SK-N-SH (cell line): ENCODE data around the gene ZNF683. TPM values are rescaled to one million over a fixed set of nuclear protein-coding genes. Genes with fewer than 3 reads are reported as not detected.
A peak's percentile ranks its signal among the peaks of the same experiment; 100 is the strongest.
"Not testable (repeated sequence)": the region's sequence is repeated elsewhere in the genome, so short reads cannot be mapped to it uniquely, and the experiment has no call there.

ENCODE experiments used
- CTCF ChIA-PET: fragments of 300-600, 350-600 bp; formaldehyde crosslinking; extraction: SDS; loops from one replicate; lab custom pipeline; 2021; lab: Yijun Ruan, JAX
- POLR2A ChIA-PET: fragments of 350-600 bp; sonication (Branson Sonifier 250); formaldehyde crosslinking; extraction: SDS; loops from one replicate; lab custom pipeline; 2020; ENCODE audit warnings: antibody characterized with exemption, inconsistent platforms; lab: Yijun Ruan, JAX
- DNase-seq: peaks from one replicate; pipeline ENCODE4 v3.0.0; 2012
- H2AFZ ChIP-seq: fragments of 200-600 bp; sonication (generic); 2 replicates; pipeline ENCODE4 v1.8.1; 2016; ENCODE audit warnings: antibody characterized with exemption, mild to moderate bottlenecking, low read depth
- H3F3A ChIP-seq: fragments of 200-600 bp; sonication (generic); replicated peaks from 2 replicates; pipeline ENCODE3; 2016; ENCODE audit warnings: antibody characterized with exemption, mild to moderate bottlenecking; ENCODE audit not compliant: insufficient read depth
- H3K27ac ChIP-seq, 2 experiments: fragments of 200-500 bp in 1 of 2; fragments of 200-600 bp in 1 of 2; sonication (Bioruptor generic) in 1 of 2; sonication (generic), shearing (Covaris generic) in 1 of 2; 2 replicates each; pipeline versions ENCODE4 v1.5.1 to v1.6.1; 2014 to 2016; ENCODE audit warnings: low read depth in 2 of 2, inconsistent platforms in 1 of 2, low read length in 1 of 2, mild to moderate bottlenecking in 1 of 2, mixed read lengths in 1 of 2
- H3K27me3 ChIP-seq: fragments of 200-600 bp; sonication (generic), shearing (Covaris generic); 2 replicates; pipeline ENCODE4 v1.6.1; 2016; ENCODE audit warnings: mixed run types; ENCODE audit not compliant: insufficient read depth
- H3K36me3 ChIP-seq, 2 experiments: fragments of 200-500 bp in 1 of 2; fragments of 200-600 bp in 1 of 2; sonication (Bioruptor generic) in 1 of 2; sonication (generic) in 1 of 2; replicated peaks in 1 of 2; 2 replicates each; pipeline versions ENCODE3 to v1.5.1; 2014 to 2016; ENCODE audit warnings: low read length in 1 of 2, mild to moderate bottlenecking in 1 of 2; ENCODE audit not compliant: insufficient read depth in 2 of 2, control insufficient read depth in 1 of 2
- H3K4me1 ChIP-seq, 2 experiments: fragments of 200-500 bp in 1 of 2; fragments of 200-600 bp in 1 of 2; sonication (Bioruptor generic) in 1 of 2; sonication (generic), shearing (Covaris generic) in 1 of 2; 2 replicates each; pipeline versions ENCODE4 v1.5.1 to v1.6.1; 2014 to 2016; ENCODE audit warnings: low read depth in 1 of 2, low read length in 1 of 2, mixed run types in 1 of 2; ENCODE audit not compliant: insufficient read depth in 2 of 2, control insufficient read depth in 1 of 2
- H3K4me2 ChIP-seq: fragments of 200-600 bp; sonication (generic), shearing (Covaris generic); 2 replicates; pipeline ENCODE4 v1.6.1; 2017; ENCODE audit warnings: mixed run types
- H3K4me3 ChIP-seq, 2 experiments: fragments of 200-500 bp in 1 of 2; fragments of 200-600 bp in 1 of 2; sonication (Bioruptor generic) in 1 of 2; sonication (generic), shearing (Covaris generic) in 1 of 2; 2 replicates each; pipeline versions ENCODE4 v1.5.1 to v1.8.1; 2014 to 2016; ENCODE audit warnings: low read depth in 2 of 2, inconsistent platforms in 1 of 2, low read length in 1 of 2, mild to moderate bottlenecking in 1 of 2, mixed read lengths in 1 of 2, moderate library complexity in 1 of 2
- H3K79me2 ChIP-seq: fragments of 200-600 bp; sonication (generic); 2 replicates; pipeline ENCODE4 v1.8.1; 2017; ENCODE audit warnings: mild to moderate bottlenecking; ENCODE audit not compliant: insufficient read depth
- H3K9ac ChIP-seq: fragments of 200-600 bp; sonication (generic); 2 replicates; pipeline ENCODE4 v1.6.1; 2017; ENCODE audit warnings: mixed run types
- H3K9me2 ChIP-seq: fragments of 200-600 bp; sonication (generic); 2 replicates; pipeline ENCODE4 v1.6.1; 2017; ENCODE audit warnings: mixed run types
- H3K9me3 ChIP-seq: fragments of 200-600 bp; sonication (generic); 2 replicates; pipeline ENCODE4 v1.6.1; 2017; ENCODE audit warnings: mixed run types, mild to moderate bottlenecking, moderate library complexity
- H4K20me1 ChIP-seq: fragments of 200-600 bp; sonication (generic); 2 replicates; pipeline ENCODE4 v1.6.1; 2017; ENCODE audit warnings: mild to moderate bottlenecking, mixed run types; ENCODE audit not compliant: insufficient read depth
- CTCF ChIP-seq: fragments of 200-600 bp; sonication (generic); IDR thresholded peaks from 2 replicates; pipeline ENCODE4 v1.6.1; 2017; ENCODE audit warnings: antibody characterized with exemption, mild to moderate bottlenecking, moderate library complexity
- EP300 ChIP-seq, 2 experiments: IDR thresholded peaks; 2 replicates each; pipeline versions ENCODE4 v1.4.0 to v1.6.1; 2012; ENCODE audit warnings: borderline replicate concordance in 1 of 2, low read depth in 1 of 2, low read length in 1 of 2
- EZH2phosphoT487 ChIP-seq: fragments of 200-600 bp; sonication (generic); IDR thresholded peaks from 2 replicates; pipeline ENCODE4 v1.6.1; 2017; ENCODE audit warnings: low read depth, mixed run types, mild to moderate bottlenecking, antibody characterized with exemption, moderate library complexity, borderline replicate concordance
- FOXJ3 ChIP-seq: sonication (generic); formaldehyde crosslinking; IDR thresholded peaks from 2 replicates; pipeline ENCODE4 v1.5.1; 2020; ENCODE audit warnings: mild to moderate bottlenecking, missing genetic modification reagents
- GABPA ChIP-seq: IDR thresholded peaks from 2 replicates; pipeline ENCODE4 v1.4.0; 2012; ENCODE audit warnings: low read depth, mild to moderate bottlenecking
- JUND ChIP-seq: IDR thresholded peaks from 2 replicates; pipeline ENCODE4 v1.4.0; 2012
- MEF2A ChIP-seq: IDR thresholded peaks from 2 replicates; pipeline ENCODE4 v1.4.0; 2012; ENCODE audit warnings: low read depth, borderline replicate concordance
- NFIC ChIP-seq: IDR thresholded peaks from 2 replicates; pipeline ENCODE4 v1.4.0; 2012; ENCODE audit warnings: borderline replicate concordance
- RAD21 ChIP-seq: IDR thresholded peaks from 2 replicates; pipeline ENCODE4 v1.6.1; 2012; ENCODE audit warnings: mild to moderate bottlenecking, low read length
- RFX5 ChIP-seq: IDR thresholded peaks from 2 replicates; pipeline ENCODE4 v1.6.1; 2012; ENCODE audit warnings: mild to moderate bottlenecking, improper control_type of control experiment, low read length
- SIN3A ChIP-seq: IDR thresholded peaks from 2 replicates; pipeline ENCODE4 v1.6.1; 2012; ENCODE audit warnings: low read depth, mild to moderate bottlenecking, low read length, moderate library complexity, borderline replicate concordance
- SMC3 ChIP-seq: IDR thresholded peaks from 2 replicates; pipeline ENCODE4 v1.6.1; 2012; ENCODE audit warnings: low read depth, low read length, improper control_type of control experiment
- TEAD4 ChIP-seq: IDR thresholded peaks from 2 replicates; pipeline ENCODE4 v1.4.0; 2012; ENCODE audit warnings: mild to moderate bottlenecking, borderline replicate concordance; ENCODE audit not compliant: insufficient read depth
- USF1 ChIP-seq: IDR thresholded peaks from 2 replicates; pipeline ENCODE4 v1.4.0; 2012; ENCODE audit warnings: low read depth, borderline replicate concordance
- WGBS: methylation state at CpG from one replicate; pipeline ENCODE4 v1.1.6; 2017; ENCODE audit warnings: low lambda C conversion rate; 5-methylcytosine and 5-hydroxymethylcytosine counted together
- polyA plus RNA-seq, 3 experiments: library from polyadenylated mRNA; depleted of rRNA; stranded (reverse); fragments of >200 nt; gene quantifications; 2 replicates each; pipeline ENCODE4 v1.2.3, GENCODE V29; 2012
- TF ChIP-seq, protein P1 (sequence below): IDR thresholded peaks from 2 replicates; pipeline ENCODE4 v1.4.0; 2012; ENCODE audit warnings: low read depth

The ZNF683 gene
- polyA plus RNA-seq, 1 of the 3 experiments (the other 2 are of a cell fraction), result not detected

DNA sequence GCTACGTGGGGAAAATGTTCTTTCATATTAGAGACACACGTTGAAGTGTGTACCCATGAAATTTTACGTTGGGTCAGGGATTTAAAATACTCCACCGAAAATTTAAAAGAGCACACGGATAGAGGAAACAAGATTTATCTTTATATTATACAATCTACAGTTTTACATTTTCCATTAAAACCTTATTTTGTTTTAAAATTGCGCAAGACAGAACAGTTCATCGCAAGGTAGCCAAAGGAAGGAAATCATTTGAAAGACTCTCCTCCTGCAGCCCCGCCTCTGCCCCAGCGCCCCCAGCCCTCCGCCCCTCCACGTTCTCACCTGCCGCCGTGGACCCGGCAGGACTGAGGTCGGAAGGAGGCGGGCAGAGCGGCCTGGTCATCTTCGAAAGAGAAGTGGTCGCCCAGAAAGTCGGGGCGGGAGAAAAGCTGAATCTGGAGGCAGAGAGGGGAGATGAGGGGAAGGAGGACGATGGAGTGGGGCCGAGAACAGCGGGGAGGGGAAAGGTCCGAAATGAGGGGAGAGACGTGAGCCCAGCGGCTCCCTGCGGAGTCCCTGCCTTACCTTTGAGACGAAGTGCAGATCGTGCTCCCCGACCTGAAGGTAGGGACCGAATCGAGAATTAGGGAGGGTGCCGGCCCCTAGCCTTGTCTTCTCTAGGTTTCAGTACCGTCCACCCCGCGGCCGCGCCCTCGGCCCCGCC, 36.6 kb downstream of the ZNF683 start:
- WGBS, result 6% methylated on average over 40 of the region's 41 CpGs
- no peaks in the 10 kb centered on the region for H3K79me2 ChIP-seq
- peak overlapping the region; percentile 30; the same call in 1 of the 2 replicates for H3K9ac ChIP-seq
- no peaks in the 10 kb centered on the region for H3K36me3 ChIP-seq
- H4K20me1 ChIP-seq, result no peaks in the 10 kb centered on the region
- no peaks in the 10 kb centered on the region; a peak in 1 of 4 replicates for H3K4me1 ChIP-seq
- H3K4me2 ChIP-seq, result peak overlapping the region; percentile 81
- no peaks in the 10 kb centered on the region for H3K9me3 ChIP-seq
- H3K27me3 ChIP-seq, result no peaks in the 10 kb centered on the region
- ChIA-PET POLR2A (no interaction called here), CTCF (interaction anchor here (0.6 to 3.2 kb wide), 8 partner anchors 14 to 160 kb away, joined by 3 to 27 read pairs (median 4); no protein-coding TSS in a partner anchor)
- no peak for DNase-seq
- H3K9me2 ChIP-seq, result no peaks in the 10 kb centered on the region
- H3K4me3 ChIP-seq, result peak overlapping the region; percentile 61 to 65
- H2AFZ ChIP-seq, result peak overlapping the region; percentile 91
- no peak overlapping the region for H3K27ac ChIP-seq
- no peaks in the 10 kb centered on the region for H3F3A ChIP-seq
- TF ChIP-seq EP300 (IDR thresholded peaks at IDR 0.05; ENCODE audit: borderline replicate concordance in 1 of 2, low read depth in 1 of 2, low read length in 1 of 2), result no peak
- TF ChIP-seq JUND, result no peak
- TF ChIP-seq TEAD4, result no peak
- TF ChIP-seq RAD21, result no peak
- TF ChIP-seq SMC3, result no peak
- TF ChIP-seq, protein P1, sequence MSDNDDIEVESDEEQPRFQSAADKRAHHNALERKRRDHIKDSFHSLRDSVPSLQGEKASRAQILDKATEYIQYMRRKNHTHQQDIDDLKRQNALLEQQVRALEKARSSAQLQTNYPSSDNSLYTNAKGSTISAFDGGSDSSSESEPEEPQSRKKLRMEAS, result no peak
- no peak for TF ChIP-seq RFX5

GRCh38 chr1:26333312-26333711, 39.2 kb downstream of the ZNF683 start:
- H3K27ac ChIP-seq, POLR2A ChIA-PET, H3K79me2 ChIP-seq, H3K36me3 ChIP-seq, H3K9ac ChIP-seq, H3K4me1 ChIP-seq, H3K9me2 ChIP-seq, H3K27me3 ChIP-seq, DNase-seq, H2AFZ ChIP-seq, H3K9me3 ChIP-seq, H4K20me1 ChIP-seq, H3F3A ChIP-seq, H3K4me2 ChIP-seq, H3K4me3 ChIP-seq: not testable (repeated sequence)
- WGBS, result 92% methylated on average over 8 of the region's 8 CpGs
- CTCF ChIA-PET, result interaction anchor here (1.5 to 3.2 kb wide), 3 partner anchors 12 to 84 kb away, joined by 3 to 27 read pairs (median 4); no protein-coding TSS in a partner anchor

DNA sequence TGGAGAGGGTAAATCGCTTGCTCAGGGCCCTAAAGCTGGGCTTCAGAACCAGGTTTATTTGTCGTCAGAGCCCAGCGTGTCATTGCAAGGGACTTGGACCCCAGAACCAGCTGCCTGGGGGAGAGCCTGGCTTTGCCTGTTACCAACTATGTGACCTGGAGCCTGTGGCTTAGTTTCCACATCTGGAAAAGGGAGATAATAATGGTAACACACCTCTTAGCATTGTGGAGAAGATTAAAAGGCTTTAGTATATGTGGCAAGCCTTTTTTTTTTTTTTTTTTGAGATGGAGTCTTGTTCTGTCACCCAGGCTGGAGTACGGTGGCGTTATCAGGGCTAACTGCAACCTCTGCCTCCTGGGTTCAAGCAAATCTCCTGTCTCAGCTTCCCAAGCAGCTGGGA, 42.3 kb downstream of the ZNF683 start:
- H3K4me2 ChIP-seq, result no peak overlapping the region
- no peaks in the 10 kb centered on the region for H3F3A ChIP-seq
- no peaks in the 10 kb centered on the region for H3K36me3 ChIP-seq
- no peaks in the 10 kb centered on the region for H3K79me2 ChIP-seq
- WGBS, result 92% methylated on average over 5 of the region's 5 CpGs
- POLR2A ChIA-PET, result interaction anchor here (0.7 kb wide), 1 partner anchor 51 kb away, joined by 3 read pairs; the partner anchor contains the start of gene SH3BGRL3
- no peak overlapping the region for H3K27ac ChIP-seq
- no peaks in the 10 kb centered on the region for H3K4me1 ChIP-seq
- TF ChIP-seq CTCF (no peak), USF1 (no peak), MEF2A (no peak), EZH2phosphoT487 (no peak), FOXJ3 (CRISPR knock-in tag) (no peak), EP300 (IDR thresholded peaks at IDR 0.05; ENCODE audit: borderline replicate concordance in 1 of 2, low read depth in 1 of 2, low read length in 1 of 2) (no peak), GABPA (no peak), NFIC (no peak), SIN3A (no peak)
- TF ChIP-seq, all 33 proteins: peak for 0
- Histone ChIP-seq H3K9me3 (no peaks in the 10 kb centered on the region), H2AFZ (no peak overlapping the region), H3K9ac (no peak overlapping the region), H3K27me3 (no peaks in the 10 kb centered on the region), H3K9me2 (no peaks in the 10 kb centered on the region), H4K20me1 (no peaks in the 10 kb centered on the region), H3K4me3 (no peak overlapping the region)
- no peak for DNase-seq
- CTCF ChIA-PET, result interaction anchor here (0.7 to 4.2 kb wide), 6 partner anchors 9 to 161 kb away, joined by 3 to 38 read pairs (median 3); partner anchors contain the start of gene ZNF593
